Activated naive CD8-positive, alpha-beta T cell (primary cell): Measurements from ENCODE around the gene STK4.

Source experiments
- H3K27ac Mint-ChIP-seq: one replicate; pipeline ENCODE4 v1.8.0; 2021; ENCODE audit warnings: mixed read lengths
- H3K27me3 Mint-ChIP-seq: one replicate; pipeline ENCODE4 v1.8.0; 2021; ENCODE audit warnings: mixed read lengths
- H3K36me3 Mint-ChIP-seq: one replicate; pipeline ENCODE4 v1.8.0; 2021; ENCODE audit warnings: mixed read lengths
- H3K4me1 Mint-ChIP-seq: one replicate; pipeline ENCODE4 v1.8.0; 2021; ENCODE audit warnings: low read depth, mixed read lengths
- H3K4me3 Mint-ChIP-seq: one replicate; pipeline ENCODE4 v1.8.0; 2021; ENCODE audit warnings: mild to moderate bottlenecking, mixed read lengths
- H3K9me3 Mint-ChIP-seq: one replicate; pipeline ENCODE4 v1.8.0; 2021; ENCODE audit warnings: low read depth, mixed read lengths

Gene STK4

DNA sequence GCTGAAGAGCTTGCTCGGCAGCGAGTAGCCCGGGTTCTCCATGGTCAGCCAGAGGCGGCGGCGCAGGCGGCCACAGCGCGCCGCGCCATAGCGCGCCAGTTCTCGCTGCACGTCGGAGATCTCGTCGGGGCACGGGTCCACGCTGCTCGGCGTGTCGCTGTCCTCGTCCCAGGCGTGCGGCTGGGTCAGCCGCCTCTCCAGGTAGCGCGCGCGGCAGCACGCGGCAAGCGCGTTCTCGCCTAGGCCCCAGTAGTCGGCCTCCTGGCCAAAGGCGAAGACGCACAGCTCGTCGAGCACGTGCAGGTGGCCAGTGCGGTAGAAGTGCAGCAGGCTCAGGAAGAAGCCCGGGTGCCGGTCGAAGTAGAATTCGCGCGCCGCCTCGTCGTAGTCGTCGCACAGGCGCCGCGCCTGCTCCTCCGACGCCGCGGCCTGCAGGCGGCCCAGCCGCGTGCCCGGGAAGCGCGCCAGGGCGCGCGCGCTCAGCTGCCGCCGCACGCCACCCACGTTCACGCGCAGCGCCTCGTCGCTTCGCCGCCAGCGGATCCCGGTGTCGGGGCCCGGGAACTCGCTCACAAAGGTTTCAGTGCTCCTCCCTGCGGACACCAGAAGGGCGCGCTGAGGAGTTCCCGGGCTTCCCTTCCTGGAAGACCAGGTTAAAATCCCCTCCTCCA, 131.9 kb downstream of the STK4 start:
- no peak overlapping the region for H3K4me3 Mint-ChIP-seq
- peaks cover 33% of the 10 kb centered on the region for H3K27me3 Mint-ChIP-seq
- H3K27ac Mint-ChIP-seq: no peak overlapping the region
- H3K4me1 Mint-ChIP-seq: peaks cover 21% of the 10 kb centered on the region
- H3K36me3 Mint-ChIP-seq: no peaks in the 10 kb centered on the region
- no peaks in the 10 kb centered on the region for H3K9me3 Mint-ChIP-seq

DNA sequence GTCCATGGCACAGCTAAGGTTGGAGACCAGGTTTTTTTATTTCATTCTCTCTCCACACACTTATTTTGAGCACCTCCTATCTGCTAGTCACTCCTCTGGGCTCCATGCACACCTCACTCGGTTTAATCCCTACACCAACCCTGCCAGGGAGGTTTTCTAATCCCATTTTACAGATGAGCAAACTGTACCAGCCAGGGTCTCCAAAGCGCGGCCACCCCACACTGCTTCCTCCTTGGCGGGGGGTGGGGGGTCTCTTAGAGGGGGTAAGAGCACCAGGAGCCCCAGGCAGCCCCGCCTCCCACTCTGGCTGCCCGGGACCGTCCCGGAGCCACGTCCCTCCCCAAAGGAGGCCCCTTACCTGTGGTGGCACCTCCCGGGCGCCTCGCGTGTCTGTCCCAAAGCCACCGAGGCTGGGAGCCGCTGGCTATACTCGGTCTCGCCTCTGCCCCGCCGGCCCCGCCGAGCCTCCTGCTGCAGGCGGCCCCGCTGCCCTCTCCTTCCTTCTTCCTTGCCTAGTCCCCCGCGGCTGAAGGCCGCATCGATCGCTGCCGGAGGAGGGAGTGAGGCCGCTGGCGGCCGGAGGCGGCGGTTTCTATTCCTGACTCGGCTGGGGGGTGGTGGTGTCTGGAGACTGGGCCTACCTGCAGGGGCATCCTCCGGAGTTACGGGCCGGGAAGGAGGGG, 134.4 kb downstream of the STK4 start, which contains the start of gene KCNS1:
Gene KCNS1 (minus strand): TSS at position 565 of the 683 bp plus-strand sequence. CDS start 1,891 bp downstream, outside the sequence.
- Mint-ChIP-seq H3K27me3 (peaks cover 37% of the 10 kb centered on the region), H3K4me3 (no peak within 1 kb of the TSS), H3K27ac (no peak within 1 kb of the TSS)

DNA sequence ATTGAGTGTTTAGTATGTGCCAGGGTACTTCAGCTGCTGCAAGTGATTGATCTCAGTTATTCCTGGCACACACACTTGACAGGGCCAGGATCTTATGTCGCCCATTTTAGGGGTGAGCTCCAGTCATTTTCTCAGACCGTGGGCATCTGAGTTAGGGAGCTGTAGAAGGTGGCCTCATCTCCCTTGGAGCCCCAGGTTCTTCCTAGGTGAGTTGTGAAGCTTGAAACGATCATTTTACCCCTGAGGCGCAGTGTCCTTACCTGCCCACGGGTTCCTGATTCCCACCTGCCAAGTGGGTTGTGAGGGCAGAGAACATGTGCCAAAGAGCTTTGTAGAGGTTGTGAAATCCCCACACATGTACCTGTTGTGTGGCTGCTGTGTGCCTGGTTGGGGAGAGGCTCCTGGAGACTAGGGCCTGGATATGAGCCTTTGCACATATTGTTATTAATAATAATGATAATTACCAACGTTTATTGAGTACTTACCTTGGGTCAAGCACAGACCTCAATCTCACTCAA, 135.1 kb downstream of the STK4 start:
- H3K27me3 Mint-ChIP-seq: peaks cover 37% of the 10 kb centered on the region
- peaks cover 16% of the 10 kb centered on the region for H3K4me1 Mint-ChIP-seq
- H3K36me3 Mint-ChIP-seq: no peaks in the 10 kb centered on the region
- H3K9me3 Mint-ChIP-seq: no peaks in the 10 kb centered on the region
- H3K4me3 Mint-ChIP-seq: no peak overlapping the region
- H3K27ac Mint-ChIP-seq: no peak overlapping the region

More for the DNA sequence above, 134.4 kb downstream of the STK4 start, which contains the start of gene KCNS1:
- no peaks in the 10 kb centered on the region for H3K36me3 Mint-ChIP-seq
- H3K9me3 Mint-ChIP-seq: no peaks in the 10 kb centered on the region
- H3K4me1 Mint-ChIP-seq: peaks cover 19% of the 10 kb centered on the region

DNA sequence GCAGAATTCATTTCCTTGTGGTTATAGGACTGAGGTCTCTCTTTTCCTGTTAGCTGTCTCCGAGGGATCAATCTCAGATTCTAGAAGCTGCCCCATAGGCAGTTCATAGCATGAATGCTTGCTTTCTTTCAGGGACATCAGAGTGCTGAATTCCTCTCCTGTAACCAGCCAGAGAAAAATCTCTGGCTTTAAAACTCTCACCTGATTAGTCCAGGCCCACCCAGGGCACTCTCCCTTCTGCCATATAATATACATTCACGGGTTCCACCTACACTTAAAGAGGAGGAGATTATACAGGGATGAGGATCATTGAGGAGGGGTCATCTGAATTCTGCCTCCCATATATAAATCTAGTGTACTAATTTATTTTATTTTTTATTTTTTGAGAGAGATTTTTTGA, 136.8 kb downstream of the STK4 start:
- H3K36me3 Mint-ChIP-seq: no peaks in the 10 kb centered on the region
- H3K4me3 Mint-ChIP-seq: no peak overlapping the region
- peaks cover 10% of the 10 kb centered on the region for H3K4me1 Mint-ChIP-seq
- no peak overlapping the region for H3K27ac Mint-ChIP-seq
- H3K9me3 Mint-ChIP-seq: no peaks in the 10 kb centered on the region
- peaks cover 32% of the 10 kb centered on the region for H3K27me3 Mint-ChIP-seq

DNA sequence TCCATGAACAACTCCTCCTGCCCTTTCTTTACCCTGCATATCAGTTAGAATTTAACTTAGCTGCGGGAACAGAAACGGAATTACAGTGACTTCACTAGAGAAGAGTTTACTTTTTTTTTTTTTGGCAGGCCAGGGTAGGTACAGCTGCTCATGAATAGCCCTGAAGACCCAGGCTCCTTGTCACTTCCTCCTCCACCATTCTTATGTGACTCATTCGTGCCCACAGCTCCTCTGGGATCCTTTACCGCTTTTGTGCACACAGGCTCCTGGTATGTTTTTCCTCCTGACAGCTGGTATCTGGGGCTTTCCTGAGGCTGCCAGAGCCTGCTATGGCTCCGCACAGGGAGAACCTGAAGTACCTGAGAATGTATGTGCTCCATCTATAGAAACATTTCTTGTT, 138.5 kb downstream of the STK4 start:
- no peaks in the 10 kb centered on the region for H3K36me3 Mint-ChIP-seq
- peaks cover 6% of the 10 kb centered on the region for H3K4me1 Mint-ChIP-seq
- H3K27me3 Mint-ChIP-seq: peaks cover 22% of the 10 kb centered on the region
- no peak overlapping the region for H3K27ac Mint-ChIP-seq
- H3K4me3 Mint-ChIP-seq: no peak overlapping the region
- no peaks in the 10 kb centered on the region for H3K9me3 Mint-ChIP-seq

DNA sequence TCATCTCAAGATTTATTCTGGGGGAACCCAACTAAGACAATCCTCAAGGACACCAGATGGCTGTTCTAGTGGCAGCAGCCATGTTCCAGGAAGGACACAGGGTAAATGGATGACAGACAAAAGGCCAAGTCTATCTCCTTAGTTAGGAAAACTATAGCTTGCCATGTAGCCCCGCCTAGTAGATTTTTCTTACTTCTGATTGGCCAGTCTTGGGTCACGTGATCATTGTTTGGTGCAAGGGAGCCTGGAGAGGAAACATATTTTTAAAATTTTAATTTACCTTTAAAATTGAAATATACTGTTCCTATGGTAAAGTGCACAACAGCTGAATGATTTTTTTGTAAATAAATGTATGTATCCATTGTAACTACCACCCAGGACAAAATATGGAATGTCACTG, 139.0 kb downstream of the STK4 start:
- Mint-ChIP-seq H3K4me3 (no peak overlapping the region), H3K4me1 (peaks cover 3% of the 10 kb centered on the region), H3K27ac (no peak overlapping the region), H3K9me3 (no peaks in the 10 kb centered on the region), H3K36me3 (no peaks in the 10 kb centered on the region), H3K27me3 (peaks cover 17% of the 10 kb centered on the region)

DNA sequence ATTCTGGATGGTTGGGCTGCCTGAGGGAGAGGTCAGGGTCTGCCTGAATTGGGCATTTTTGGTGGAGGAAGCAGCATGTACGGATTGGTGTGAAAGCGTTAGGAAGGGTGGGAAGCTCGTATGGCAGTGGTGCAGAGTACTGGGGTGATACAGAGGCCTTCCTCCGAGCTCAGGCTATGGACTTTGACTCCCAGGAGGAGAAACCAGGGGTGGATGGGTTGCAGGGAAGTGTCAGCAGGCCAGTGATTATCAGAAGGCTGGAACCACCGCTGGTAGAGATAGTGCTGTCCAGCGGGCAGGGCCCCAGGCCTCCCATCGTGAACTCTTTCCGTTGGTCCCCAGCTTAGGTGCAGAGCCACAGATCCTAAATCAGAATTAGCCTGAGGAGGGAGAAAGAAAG, 143.3 kb downstream of the STK4 start:
- H3K4me3 Mint-ChIP-seq: no peak overlapping the region
- no peaks in the 10 kb centered on the region for H3K4me1 Mint-ChIP-seq
- H3K27me3 Mint-ChIP-seq: peaks cover 2% of the 10 kb centered on the region
- H3K9me3 Mint-ChIP-seq: no peaks in the 10 kb centered on the region
- no peak overlapping the region for H3K27ac Mint-ChIP-seq
- no peaks in the 10 kb centered on the region for H3K36me3 Mint-ChIP-seq

DNA sequence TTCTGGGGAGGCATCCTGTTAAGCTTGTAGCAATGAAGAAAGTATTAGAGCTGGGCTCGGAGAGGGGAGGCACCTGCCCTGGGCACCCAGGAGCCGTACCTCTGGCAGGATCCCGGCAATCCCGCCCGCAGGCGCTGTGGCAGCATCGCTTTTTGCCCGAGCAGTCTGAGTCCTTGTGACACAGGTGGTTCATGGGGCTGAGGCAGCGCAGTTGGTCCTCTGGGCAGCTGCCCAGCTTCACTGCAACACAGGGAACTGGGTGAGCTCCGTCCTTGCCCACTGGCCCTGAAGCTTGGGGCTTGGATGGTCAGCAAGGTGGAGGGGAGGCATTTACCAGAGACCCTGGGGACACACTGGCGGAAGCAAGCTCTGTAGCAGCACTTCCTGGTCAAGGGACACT, 144.0 kb downstream of the STK4 start:
- Mint-ChIP-seq H3K4me1 (peaks cover 2% of the 10 kb centered on the region), H3K27me3 (peaks cover 2% of the 10 kb centered on the region), H3K4me3 (no peak overlapping the region), H3K9me3 (no peaks in the 10 kb centered on the region), H3K27ac (no peak overlapping the region), H3K36me3 (no peaks in the 10 kb centered on the region)

DNA sequence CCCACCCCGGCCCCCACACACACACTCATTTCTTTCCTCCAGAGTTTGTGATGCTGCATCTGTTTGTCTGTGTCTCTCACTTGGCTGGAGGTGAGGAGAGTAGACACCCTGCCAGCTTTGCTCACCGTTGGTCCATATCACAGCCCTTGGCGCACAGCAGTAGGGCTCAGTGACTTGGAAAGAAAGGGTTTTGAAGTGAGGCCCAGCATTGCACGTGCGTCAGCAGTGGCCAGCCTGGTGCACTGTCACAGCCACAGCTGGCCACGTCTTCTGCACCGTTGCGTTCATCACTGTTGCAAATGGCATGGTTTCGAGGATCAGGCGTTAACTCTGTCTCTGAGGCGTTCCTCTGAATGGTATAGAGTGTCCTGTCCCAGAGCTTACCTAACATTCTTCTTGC, 145.0 kb downstream of the STK4 start:
- peaks cover 2% of the 10 kb centered on the region for H3K4me1 Mint-ChIP-seq
- H3K27me3 Mint-ChIP-seq: peaks cover 2% of the 10 kb centered on the region
- H3K27ac Mint-ChIP-seq: no peak overlapping the region
- no peaks in the 10 kb centered on the region for H3K9me3 Mint-ChIP-seq
- no peak overlapping the region for H3K4me3 Mint-ChIP-seq
- no peaks in the 10 kb centered on the region for H3K36me3 Mint-ChIP-seq

DNA sequence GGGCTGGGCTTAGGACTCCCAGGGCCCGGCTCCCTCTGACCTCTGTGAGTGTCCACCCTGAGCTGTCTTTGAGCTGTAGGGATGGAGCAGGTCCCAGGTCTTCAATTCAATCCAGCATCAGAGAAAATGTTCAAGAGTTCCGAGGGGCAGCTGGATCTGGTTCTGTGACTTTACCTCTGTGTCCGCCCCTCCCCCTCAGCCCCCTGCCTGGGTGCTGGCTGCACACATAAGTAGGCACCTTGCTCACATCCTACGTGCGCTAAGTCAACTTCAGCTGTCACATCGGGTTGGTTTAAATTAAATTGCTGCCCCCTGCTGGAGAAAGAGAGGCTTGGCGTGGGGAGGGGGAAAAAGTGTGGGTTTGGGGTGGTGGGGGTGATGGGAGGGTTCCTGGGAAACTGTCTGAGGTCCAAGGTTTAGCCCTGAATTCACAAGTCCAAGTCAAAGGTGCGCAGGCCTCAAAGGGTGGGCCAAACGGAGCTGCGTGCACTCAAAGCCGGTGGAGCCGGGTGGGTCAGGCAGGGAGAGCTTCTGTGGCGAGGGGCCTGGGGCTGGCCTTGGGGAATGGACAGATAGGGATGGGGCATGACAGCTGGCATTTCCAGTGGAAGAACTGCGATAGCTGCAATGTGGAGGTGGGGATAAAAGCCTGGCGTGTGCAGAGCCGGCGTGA, 145.6 kb downstream of the STK4 start:
- no peaks in the 10 kb centered on the region for H3K9me3 Mint-ChIP-seq
- H3K4me1 Mint-ChIP-seq: peaks cover 2% of the 10 kb centered on the region
- no peak overlapping the region for H3K27ac Mint-ChIP-seq
- H3K27me3 Mint-ChIP-seq: peaks cover 2% of the 10 kb centered on the region
- no peaks in the 10 kb centered on the region for H3K36me3 Mint-ChIP-seq
- H3K4me3 Mint-ChIP-seq: no peak overlapping the region

DNA sequence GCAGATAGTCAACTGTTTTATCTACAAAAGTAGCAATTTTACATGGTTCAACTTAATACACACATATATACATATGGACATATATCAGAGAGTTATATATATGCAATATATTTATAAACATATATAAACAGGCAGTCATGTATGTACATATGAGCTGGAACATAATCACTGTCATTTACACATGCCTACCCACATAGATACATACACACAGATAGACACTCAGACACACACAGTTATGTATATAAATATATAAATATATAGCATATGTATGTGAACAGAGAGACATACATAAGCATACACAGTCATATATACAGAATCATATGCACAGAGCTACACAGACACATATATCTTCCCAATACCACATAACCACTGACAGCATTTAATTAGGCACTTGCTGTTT, 146.4 kb downstream of the STK4 start:
- Mint-ChIP-seq H3K4me3 (no peak overlapping the region), H3K27me3 (peaks cover 2% of the 10 kb centered on the region), H3K9me3 (no peaks in the 10 kb centered on the region), H3K4me1 (peaks cover 2% of the 10 kb centered on the region), H3K27ac (no peak overlapping the region), H3K36me3 (no peaks in the 10 kb centered on the region)

DNA sequence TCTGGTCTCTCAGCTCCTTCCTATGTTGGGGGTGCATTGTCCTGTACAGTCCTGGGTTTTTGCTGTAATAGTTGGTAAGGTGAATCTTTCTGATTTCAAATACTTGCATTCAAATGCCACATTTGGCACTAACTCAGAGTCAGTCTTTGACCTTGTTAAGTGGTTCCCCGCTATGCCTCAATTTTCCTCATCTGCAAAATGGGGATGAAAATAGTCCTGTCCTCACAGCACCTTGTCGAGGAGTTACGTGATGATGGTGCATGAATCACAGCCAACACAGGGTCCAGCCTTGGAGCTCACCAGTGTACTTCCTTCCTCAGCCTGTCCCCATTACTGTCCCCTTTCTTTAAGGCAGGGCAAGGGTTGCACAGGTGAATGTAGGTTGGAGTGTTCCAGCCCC, 147.6 kb downstream of the STK4 start:
- peaks cover 2% of the 10 kb centered on the region for H3K4me1 Mint-ChIP-seq
- no peaks in the 10 kb centered on the region for H3K9me3 Mint-ChIP-seq
- peaks cover 2% of the 10 kb centered on the region for H3K27me3 Mint-ChIP-seq
- H3K4me3 Mint-ChIP-seq: no peak overlapping the region
- H3K36me3 Mint-ChIP-seq: no peaks in the 10 kb centered on the region
- no peak overlapping the region for H3K27ac Mint-ChIP-seq

DNA sequence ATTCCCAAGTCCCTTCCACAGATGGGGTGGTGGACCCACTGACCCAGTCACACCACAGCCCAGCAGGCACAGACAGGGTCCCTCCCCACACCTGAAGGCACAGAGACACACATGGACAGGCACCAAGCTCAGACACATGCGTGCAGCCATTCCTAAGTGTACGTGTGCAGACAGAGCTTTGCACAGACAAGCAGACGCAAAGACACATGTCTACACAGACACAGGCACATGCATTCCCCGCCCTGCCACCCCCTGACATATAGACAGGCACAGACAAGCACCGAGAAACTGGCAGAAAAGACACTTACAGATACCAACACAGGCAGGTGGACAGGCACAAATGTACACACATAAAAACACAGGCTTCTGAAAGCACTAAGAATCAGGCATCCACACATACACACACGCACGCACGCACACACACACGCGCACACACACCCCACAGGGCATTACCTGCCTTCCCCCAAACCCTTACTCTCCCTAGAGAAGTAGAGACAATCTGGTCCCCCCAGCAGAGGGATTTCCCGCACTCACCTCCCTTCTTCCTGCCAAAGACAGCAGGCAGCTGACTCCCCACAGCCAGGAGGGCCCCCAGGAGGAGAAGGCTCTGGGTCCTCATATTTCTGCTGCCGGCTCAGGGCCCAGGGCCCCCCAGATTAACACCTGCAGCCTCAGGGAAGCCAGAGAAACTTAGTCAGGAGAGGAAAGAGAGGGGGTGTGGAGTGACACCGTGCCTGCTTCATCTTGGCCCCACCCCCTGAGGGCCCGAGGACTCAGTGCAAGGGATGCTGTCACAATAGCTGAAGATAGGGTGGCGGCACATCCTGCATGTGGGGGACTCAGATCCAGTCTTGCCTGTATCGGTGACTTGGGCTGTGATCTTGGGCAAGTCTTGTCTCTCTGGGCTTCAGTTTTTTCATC, 148.4 kb downstream of the STK4 start, which contains the start of gene WFDC5:
Gene WFDC5 (minus strand): TSS at position 710 of the 921 bp plus-strand sequence. CDS start 91 bp downstream, at position 619.
- Mint-ChIP-seq H3K4me3 (no peak within 1 kb of the TSS), H3K27ac (no peak within 1 kb of the TSS), H3K27me3 (peaks cover 2% of the 10 kb centered on the region)

DNA sequence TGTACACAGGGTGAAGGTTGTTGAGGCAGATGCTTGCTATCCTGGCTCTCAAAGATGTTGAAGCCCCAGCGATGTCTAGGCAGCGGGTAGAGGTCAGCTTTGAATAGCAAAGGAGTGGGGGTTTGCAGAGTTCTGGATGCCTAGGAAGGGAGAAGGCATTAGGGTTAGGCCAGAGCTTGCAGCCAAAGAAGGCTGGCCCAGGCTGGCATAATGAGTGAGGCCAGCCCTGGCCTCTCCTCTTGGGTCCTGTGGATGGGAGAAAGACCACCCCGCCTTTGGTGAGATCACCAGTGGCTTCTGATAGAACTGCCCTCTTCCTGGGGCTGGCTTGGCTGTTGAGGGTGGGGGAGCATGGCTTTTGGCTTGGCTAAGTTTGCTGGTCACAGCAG, 149.1 kb downstream of the STK4 start:
- peaks cover 6% of the 10 kb centered on the region for H3K27me3 Mint-ChIP-seq
- H3K36me3 Mint-ChIP-seq: peaks cover 2% of the 10 kb centered on the region
- H3K4me3 Mint-ChIP-seq: no peak overlapping the region
- H3K9me3 Mint-ChIP-seq: no peaks in the 10 kb centered on the region
- no peak overlapping the region for H3K27ac Mint-ChIP-seq
- peaks cover 2% of the 10 kb centered on the region for H3K4me1 Mint-ChIP-seq

More for the DNA sequence above, 148.4 kb downstream of the STK4 start, which contains the start of gene WFDC5:
- Mint-ChIP-seq H3K4me1 (peaks cover 2% of the 10 kb centered on the region), H3K36me3 (no peaks in the 10 kb centered on the region), H3K9me3 (no peaks in the 10 kb centered on the region)
